G401 (cell line): ENCODE data around the gene AVPR2. TPM values are rescaled to one million over a fixed set of nuclear protein-coding genes. Genes with fewer than 3 reads are reported as not detected.

Experiments
- DNase-seq: peaks from one replicate; pipeline ENCODE4 v3.0.0-alpha.2; 2015; ENCODE audit warnings: low spot score
- in situ Hi-C: cut with HindIII; loops from 2 replicates; pipeline ENCODE4 v1.10.0; 2016; ENCODE audit warnings: low sequenced_read_pairs, mixed read lengths
- total RNA-seq: library from RNA; depleted of rRNA; stranded (reverse); fragments of >200 nt; shearing (Covaris generic); gene quantifications from 2 replicates; pipeline ENCODE4 v1.2.3, GENCODE V29; 2014

AVPR2 gene
- total RNA-seq, 1 experiment from 2014 or later, result not detected

DNA sequence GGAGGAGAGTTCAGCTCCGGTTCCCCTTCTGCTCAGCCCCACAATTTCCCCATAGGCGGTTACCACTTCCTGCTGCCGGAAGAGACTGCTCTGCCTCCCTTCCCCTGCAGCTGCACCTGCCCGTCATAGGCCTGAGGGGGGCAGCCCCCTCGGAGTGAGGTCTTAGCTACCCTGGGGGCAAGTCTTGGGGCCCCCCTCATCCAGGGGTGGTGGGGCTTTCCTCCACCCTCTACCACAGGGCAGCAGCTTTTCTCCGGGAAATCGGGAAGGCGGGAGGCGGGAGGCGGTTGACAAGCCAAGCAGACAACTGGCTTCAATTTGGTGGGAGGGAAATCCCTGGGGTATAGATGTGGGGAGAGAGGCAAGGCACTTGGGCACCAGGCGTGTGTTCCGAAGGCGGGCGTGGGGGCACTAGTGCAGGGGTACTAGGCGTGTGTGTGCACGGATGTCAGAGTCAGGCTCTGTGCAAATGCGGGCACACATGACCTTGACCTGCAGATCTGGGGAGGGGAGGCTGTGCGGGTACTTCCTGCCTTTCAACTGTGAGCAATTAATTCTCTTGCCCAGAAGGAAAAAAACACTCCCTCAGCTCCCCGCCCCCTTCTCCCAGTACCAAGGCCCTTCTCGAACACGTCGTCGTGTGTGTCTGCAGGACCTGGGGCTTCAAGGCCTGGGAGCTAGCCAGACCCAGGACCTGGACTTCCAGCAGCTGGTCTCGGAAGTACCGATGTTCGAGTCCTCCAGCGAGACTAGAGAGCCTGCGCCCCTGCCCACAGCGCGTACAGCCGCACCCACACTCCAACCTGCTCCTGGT, 22.6 kb downstream of the AVPR2 start:
- DNase-seq, result no peak
- in situ Hi-C loops, result no loop called here

- in situ Hi-C loops, result no loop called here
Observed at GRCh38 chrX:153927672-153927921, 23.1 kb downstream of the AVPR2 start.

DNA sequence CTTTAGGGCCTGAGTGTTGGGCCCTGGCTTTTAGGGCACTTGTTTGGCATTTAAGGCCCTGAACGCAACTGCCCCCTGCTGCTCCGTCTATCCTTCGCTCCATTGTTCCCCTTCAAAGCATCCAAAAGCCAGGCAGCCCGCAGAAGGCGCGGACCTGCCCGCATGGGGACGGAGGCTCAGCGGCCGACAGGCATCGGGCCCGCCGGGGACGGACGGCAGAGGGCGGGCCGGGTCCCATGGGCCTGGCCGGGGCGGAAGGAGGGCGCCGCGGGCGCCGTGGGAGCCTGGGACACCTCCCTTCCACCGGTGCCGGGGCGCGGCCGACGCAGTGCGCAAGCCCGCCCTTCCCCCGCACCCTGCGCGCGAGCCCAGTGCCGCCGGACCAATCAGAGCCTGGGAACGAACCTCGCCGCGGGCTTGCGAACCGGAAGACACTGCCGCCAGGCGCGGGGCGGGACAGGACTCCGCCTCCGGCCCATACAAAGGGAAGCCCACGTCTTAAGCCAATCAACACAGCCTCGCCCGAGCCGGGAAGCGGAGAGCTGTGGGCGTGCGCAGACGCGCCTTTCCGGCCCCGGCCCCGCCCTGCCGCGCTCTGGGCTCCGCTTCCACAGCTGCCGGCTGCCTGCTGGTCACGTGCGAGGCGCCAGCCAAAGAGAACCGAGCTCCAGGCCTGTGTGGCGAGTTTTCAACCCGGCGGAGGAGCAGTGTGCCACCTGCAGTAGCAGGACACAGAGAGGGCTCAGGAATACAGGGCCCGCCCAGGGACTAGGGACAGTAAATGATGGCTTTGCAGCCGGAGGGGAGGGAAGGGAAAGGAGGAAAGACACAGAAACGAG, 23.7 kb downstream of the AVPR2 start:
- in situ Hi-C loops, result no loop called here
- peak; percentile 93 for DNase-seq

More at GRCh38 chrX:153927672-153927921, 23.1 kb downstream of the AVPR2 start:
- DNase-seq, result no peak

- no peak for DNase-seq
- in situ Hi-C loops, result no loop called here
Observed at GRCh38 chrX:153928846-153929245, 24.4 kb downstream of the AVPR2 start.

DNA sequence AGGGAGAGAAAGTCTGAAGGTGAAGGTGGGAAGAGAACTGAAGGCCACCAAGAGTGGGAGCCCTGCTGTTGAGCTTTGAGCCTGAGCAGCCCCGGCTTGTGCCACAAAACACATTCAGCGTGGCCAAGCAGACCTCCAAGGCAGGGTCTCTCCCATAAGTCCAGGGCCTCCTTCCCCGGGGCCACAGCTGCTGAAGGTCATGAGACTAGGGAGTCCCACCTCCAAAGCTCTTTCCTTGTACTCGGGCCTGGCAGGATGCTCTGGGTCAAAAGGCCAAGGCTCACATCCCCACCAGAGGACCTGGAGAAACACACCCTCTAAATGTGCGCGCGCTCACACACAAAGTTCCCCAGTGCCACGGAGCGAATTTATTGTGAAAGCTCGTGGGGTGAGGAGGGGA, 25.1 kb downstream of the AVPR2 start:
- DNase-seq, result no peak
- in situ Hi-C loops, result no loop called here

DNA sequence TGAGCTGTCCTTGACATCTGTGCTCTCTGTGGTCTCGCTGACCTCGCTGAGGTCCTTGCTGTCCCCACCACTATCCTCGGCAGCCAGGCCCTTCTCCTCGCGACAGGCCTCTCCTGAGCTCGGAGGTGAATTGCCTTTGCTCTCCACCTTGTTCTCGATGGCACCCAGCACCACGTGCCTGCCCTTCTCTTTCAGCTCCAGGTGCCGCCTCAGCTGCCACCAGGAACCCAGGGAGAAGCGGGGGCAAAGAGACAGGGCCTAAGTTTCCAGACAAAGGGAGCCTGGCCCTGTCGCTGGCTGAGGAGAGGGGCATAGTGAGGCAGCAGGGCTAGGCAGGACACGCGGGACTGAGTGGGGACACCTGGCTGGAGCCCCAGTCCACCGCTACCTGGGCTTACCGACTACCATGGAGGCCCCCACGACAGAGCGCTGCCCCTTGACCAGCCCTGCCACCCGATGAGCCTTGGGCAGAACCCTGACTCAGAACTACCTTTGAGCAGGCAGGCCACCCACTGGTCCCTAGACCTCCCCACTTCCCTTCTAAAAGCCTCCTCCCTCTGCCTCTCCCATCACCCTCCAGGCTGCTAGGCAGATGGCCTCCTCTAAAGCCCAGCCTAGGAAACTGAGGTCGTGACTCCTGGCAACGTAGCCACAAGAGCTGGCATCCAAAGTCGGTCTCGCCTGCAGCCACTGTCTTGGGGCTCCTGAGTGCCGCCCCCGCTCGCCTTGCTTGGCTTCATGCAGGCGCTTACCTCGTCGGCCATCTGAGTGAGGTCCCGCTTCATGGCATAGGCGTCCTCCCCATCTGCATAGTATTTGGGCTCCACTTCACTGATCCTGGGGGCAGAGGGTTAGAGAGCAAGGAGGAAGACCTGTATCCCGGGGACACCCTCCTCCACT, 25.8 kb downstream of the AVPR2 start:
- in situ Hi-C loops, result no loop called here
- DNase-seq, result no peak

- in situ Hi-C loops, result no loop called here
Observed at GRCh38 chrX:153931151-153931550, 26.7 kb downstream of the AVPR2 start.

GRCh38 chrX:153931748-153932147, 27.3 kb downstream of the AVPR2 start:
- DNase-seq, result no peak
- in situ Hi-C loops, result no loop called here

More at GRCh38 chrX:153931151-153931550, 26.7 kb downstream of the AVPR2 start:
- DNase-seq, result no peak

GRCh38 chrX:153932220-153932915, 27.9 kb downstream of the AVPR2 start:
- no peak for DNase-seq
- in situ Hi-C loops, result no loop called here

DNA sequence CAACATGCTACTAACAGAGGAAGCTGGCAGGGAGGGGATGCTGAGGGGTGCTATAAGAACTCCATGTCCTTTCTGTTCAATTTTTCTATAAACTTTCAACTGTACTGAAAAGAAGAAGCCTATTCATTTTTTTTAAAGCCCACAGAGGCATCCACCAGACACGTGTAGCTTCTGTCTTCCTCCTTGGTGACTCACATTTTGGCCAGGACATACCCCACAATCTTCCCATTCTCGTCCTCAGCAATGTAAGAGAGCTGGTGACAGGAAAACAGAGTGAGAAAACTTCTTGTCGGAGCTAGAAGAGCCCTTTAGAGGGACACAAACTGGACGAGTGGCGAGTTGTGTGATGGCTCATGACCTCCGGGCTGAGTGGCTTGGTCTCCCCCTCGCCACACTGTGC, 29.3 kb downstream of the AVPR2 start:
- DNase-seq, result no peak
- in situ Hi-C loops, result no loop called here

- DNase-seq, result no peak
- in situ Hi-C loops, result no loop called here
Observed at GRCh38 chrX:153934148-153934761, 29.8 kb downstream of the AVPR2 start.

- in situ Hi-C loops, result no loop called here
- peak; percentile 76 for DNase-seq
Observed at GRCh38 chrX:153934762-153935325, 30.4 kb downstream of the AVPR2 start, which contains the start of gene NAA10. Gene NAA10 (minus strand): TSS chrX:153935037. CDS start chrX:153934904, 133 bp downstream.

DNA sequence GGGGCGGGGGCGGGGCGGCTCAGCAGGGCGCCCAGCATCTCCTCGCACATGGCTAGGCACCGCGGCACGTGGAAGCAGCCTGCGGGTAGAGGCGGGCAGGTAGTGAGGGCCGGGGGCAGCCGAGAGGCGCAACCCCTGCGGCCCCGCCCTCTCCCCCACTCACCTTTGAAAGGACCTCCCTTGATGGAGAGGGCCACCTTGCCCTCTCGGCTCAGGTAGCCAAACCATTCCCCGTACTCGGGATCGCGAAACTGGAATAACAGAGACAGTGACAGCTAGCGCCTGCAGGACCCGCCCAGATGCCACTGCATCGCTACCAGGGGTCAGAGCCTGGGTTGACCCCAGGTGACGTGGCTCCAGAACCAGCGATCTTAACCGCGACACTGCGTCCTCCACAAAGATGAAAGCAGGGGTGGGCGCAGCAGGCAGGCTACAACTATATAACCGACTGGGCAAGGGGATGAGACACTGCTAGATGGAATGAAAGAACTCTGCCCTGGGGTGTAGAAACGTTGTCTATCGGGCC, 30.9 kb downstream of the AVPR2 start:
- no peak for DNase-seq
- in situ Hi-C loops, result no loop called here

DNA sequence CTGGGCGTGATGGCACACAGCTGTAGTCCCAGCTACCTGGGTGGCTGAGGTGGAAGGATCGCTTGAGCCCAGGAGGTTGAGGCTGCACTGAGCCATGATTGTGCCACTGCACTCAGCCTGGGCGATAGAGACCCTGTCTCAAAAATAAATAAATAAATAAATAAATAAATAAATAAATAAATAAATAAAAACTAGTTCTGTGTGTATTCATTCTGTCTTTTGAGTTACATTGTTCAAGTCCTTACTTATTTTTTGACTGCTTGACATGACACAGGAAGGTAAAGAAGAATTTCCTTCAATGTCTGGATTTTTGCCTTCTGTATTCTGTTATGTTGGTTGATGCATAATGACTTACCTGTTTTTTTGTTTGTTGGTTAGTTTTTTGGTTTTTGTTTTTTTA, 32.6 kb downstream of the AVPR2 start:
- in situ Hi-C loops, result no loop called here
- DNase-seq, result no peak

GRCh38 chrX:153938226-153938786, 33.8 kb downstream of the AVPR2 start:
- DNase-seq, result no peak
- in situ Hi-C loops, result no loop called here

DNA sequence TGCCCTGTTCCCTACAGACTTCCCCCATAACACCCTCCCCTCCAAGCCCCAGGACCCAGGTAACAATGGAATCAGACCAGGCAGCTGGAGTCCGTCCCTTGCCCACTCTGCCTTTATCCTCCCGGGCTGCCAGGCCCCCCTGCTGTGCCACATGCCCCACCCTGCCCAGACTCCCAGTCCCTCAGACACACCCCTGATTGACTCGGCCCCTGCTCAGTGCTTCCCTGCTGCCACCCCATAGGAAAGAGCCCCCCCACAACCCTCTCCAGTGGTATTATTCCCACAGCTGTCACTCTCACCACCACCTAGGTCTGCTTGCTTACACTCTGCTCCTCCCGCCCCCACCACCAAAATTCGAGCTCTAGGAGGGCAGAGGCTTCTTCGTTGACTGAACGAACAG, 35.1 kb downstream of the AVPR2 start:
- no peak for DNase-seq
- in situ Hi-C loops, result no loop called here

- in situ Hi-C loops, result no loop called here
- no peak for DNase-seq
Observed at GRCh38 chrX:153941336-153942252, 37.1 kb downstream of the AVPR2 start.
